PFSK-1 (cell line): ENCODE measurements around the gene LIFR.

Source experiments
- FOXP2 ChIP-seq: optimal IDR thresholded peaks from 2 replicates; pipeline ENCODE3; 2011; ENCODE audit warnings: borderline replicate concordance, control low read depth, inconsistent platforms; ENCODE audit not compliant: insufficient read depth; ENCODE audit errors: extremely low read length, extremely low read depth
- POLR2AphosphoS5 ChIP-seq: IDR thresholded peaks from 2 replicates; pipeline ENCODE4 v1.6.1; 2012; ENCODE audit warnings: low read depth, mild to moderate bottlenecking, control low read depth, low read length, moderate library complexity
- REST ChIP-seq, 2 experiments: IDR thresholded peaks; 2 replicates each; pipeline versions ENCODE4 v1.6.1 to v1.8.0; 2011 to 2012; ENCODE audit warnings: low read depth in 2 of 2, low read length in 2 of 2, control low read depth in 1 of 2, inconsistent platforms in 1 of 2, mild to moderate bottlenecking in 1 of 2, moderate library complexity in 1 of 2; ENCODE audit not compliant: insufficient read depth in 1 of 2
- SIN3A ChIP-seq: IDR thresholded peaks from 2 replicates; pipeline ENCODE4 v1.6.1; 2012; ENCODE audit warnings: mild to moderate bottlenecking, low read length, moderate library complexity, borderline replicate concordance; ENCODE audit not compliant: insufficient read depth
- TAF1 ChIP-seq: IDR thresholded peaks from 2 replicates; pipeline ENCODE4 v1.6.1; 2012; ENCODE audit warnings: low read length, control low read depth, borderline replicate concordance; ENCODE audit not compliant: insufficient read depth

GRCh38 chr5:38596981-38597380, 40.5 kb upstream of the LIFR start:
- TF ChIP-seq SIN3A: no peak
- no peak for TF ChIP-seq POLR2AphosphoS5
- no peak for TF ChIP-seq TAF1
- TF ChIP-seq REST (IDR thresholded peaks at IDR 0.05; ENCODE audit: insufficient read depth in 1 of 2, low read depth in 2 of 2, low read length in 2 of 2): no peak
- no peak for TF ChIP-seq FOXP2
